ENCODE measurements around the gene MRPL49.
"Not testable (repeated sequence)": the region's sequence is repeated elsewhere in the genome, so short reads cannot be mapped to it uniquely, and the experiment has no call there.

Gene MRPL49

DNA sequence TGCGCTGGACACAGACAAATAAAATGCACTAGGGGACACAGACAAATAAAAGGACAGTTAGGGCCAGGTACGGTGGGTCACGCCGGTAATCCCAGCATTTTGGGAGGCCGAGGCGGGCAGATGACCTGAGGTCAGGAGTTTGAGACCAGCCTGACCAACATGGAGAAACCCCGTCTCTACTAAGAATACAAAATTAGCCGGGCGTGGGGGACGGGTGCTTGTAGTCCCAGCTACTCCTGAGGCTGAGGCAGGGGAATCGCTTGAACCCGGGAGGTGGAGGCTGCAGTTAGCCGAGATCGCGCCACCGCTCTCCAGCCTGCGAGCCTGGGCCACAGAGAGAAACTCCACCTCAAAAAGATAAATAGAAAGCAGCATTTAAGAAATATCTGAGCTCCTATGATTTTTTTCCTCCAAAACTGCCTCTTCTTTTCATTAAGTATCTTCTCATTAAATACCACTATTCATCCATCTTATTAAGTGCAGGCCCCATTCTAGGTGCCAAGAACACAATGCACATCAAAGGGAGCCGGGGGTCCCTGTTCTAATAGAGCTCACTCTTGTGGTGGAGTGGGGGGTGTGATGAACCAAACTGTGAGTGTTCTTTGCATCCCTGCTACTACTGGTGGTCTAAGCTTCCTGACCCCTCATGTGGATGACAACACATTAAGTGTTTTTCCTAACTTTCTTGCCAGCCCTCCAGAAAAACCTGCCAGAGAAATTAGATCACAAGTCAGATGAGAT is 3.9 kb upstream of the MRPL49 start:
- DNase-seq (ENCODE audit: low read depth, low spot score): no peak
- in situ Hi-C loops (cut with HindIII; ENCODE audit: low sequenced_read_pairs): no loop called here
- no peak for TF ChIP-seq CTCF (IDR thresholded peaks at IDR 0.05; ENCODE audit: low read depth, low read length)
- H3K4me3 ChIP-seq (ENCODE audit: low read depth, low read length): no peak overlapping the region

DNA sequence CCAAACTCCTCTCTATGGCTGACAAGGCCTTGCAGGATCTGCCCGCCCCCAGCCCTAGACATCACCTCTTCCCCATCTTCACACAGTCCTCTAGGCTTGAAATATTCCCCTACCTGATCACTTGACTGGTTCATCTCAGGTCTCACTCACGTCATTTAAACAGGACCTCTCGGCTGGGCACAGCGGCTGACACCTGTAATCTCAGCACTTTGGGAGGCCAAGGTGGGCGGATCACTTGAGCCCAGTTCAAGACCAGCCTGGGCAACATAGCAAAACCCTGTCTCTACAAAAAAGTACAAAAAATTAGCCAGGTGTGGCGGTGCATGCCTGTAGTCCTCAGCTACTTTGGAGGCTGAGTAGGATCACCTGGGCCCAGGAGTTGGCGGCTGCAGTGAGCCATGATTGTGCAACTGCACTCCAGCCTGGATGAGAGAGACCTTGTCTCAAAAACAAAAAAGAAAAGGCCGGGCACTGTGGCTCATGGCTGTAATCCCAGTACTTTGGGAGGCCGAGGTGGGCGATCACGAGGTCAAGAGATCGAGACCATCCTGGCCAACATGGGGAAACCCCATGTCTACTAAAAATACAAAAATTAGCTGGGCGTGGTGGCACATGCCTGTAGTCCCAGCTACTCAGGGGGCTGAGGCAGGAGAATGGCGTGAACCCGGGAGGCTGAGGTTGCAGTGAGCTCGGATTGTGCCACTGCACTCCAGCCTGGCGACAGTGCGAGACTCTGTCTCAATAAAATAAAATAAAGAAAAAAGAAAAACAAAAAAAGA is 3.0 kb upstream of the MRPL49 start:
- H3K4me3 ChIP-seq (ENCODE audit: low read depth, low read length); DNase-seq (ENCODE audit: low read depth, low spot score); in situ Hi-C loops (cut with HindIII; ENCODE audit: low sequenced_read_pairs): not testable (repeated sequence)

DNA sequence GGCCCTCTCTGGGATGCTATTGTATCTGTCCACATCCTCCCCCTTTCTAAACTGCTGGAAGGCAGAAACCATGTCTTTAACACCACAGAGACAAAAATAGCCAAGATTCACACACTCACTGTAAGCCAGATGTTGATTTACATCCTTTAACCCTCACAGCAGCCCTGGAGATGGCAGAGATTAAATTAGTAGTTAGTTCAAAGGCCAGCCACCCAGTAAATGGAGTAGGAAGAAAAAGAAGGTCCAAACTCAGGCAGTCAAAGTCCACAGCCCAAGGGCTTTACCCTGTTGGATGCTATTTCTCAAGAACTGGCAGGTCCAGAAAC is 2.5 kb upstream of the MRPL49 start:
- no peak overlapping the region for H3K4me3 ChIP-seq (ENCODE audit: low read depth, low read length)
- no peak for TF ChIP-seq CTCF (IDR thresholded peaks at IDR 0.05; ENCODE audit: low read depth, low read length)
- DNase-seq (ENCODE audit: low read depth, low spot score): no peak
- in situ Hi-C loops (cut with HindIII; ENCODE audit: low sequenced_read_pairs): no loop called here

DNA sequence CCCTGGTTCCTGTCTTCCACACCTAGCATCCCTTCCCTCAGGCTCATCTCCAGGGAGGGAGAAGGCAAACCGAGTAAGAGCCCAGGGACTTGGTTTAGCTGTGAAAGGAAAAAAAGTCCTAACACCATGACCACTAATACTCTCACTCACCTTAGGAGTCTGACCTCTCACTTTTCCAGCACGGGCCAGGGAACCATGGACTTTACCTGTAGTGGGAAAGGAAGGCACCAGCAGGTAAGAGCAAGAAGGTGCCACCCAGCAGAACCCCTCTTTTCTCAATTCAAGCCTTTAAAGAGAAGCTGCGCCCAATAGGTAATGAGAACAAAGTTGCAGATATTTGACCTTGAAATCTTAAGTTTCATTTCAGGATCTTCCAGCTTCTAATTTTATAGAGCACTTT is 1.3 kb upstream of the MRPL49 start:
- peak overlapping the region; percentile 99 for H3K4me3 ChIP-seq (ENCODE audit: low read depth, low read length)
- no peak for TF ChIP-seq CTCF (IDR thresholded peaks at IDR 0.05; ENCODE audit: low read depth, low read length)
- DNase-seq (ENCODE audit: low read depth, low spot score): no peak
- in situ Hi-C loops (cut with HindIII; ENCODE audit: low sequenced_read_pairs): no loop called here

- H3K4me3 ChIP-seq (ENCODE audit: low read depth, low read length): peak overlapping the region; percentile 99
- no peak for TF ChIP-seq CTCF (IDR thresholded peaks at IDR 0.05; ENCODE audit: low read depth, low read length)
- DNase-seq (ENCODE audit: low read depth, low spot score): no peak
- in situ Hi-C loops (cut with HindIII; ENCODE audit: low sequenced_read_pairs): no loop called here
Observed at GRCh38 chr11:65121447-65121864, 665 bp upstream of the MRPL49 start.

- in situ Hi-C loops (cut with HindIII; ENCODE audit: low sequenced_read_pairs): no loop called here
Observed at GRCh38 chr11:65124480-65125196, 2.5 kb downstream of the MRPL49 start.

More at GRCh38 chr11:65124480-65125196, 2.5 kb downstream of the MRPL49 start:
- DNase-seq (ENCODE audit: low read depth, low spot score): no peak
- H3K4me3 ChIP-seq (ENCODE audit: low read depth, low read length): no peak overlapping the region
- TF ChIP-seq CTCF (IDR thresholded peaks at IDR 0.05; ENCODE audit: low read depth, low read length): no peak
